GM12873 (cell line): ENCODE results near the gene TMEM52B.

Experiments used
- CTCF ChIP-seq: IDR thresholded peaks from 2 replicates; pipeline ENCODE4 v1.5.1; 2012; ENCODE audit warnings: low read depth, mild to moderate bottlenecking, moderate library complexity, low read length, control low read depth; ENCODE audit not compliant: insufficient read depth; ENCODE audit errors: missing control alignments

The TMEM52B gene

GRCh38 chr12:10223208-10223607 lies 44.4 kb downstream of the TMEM52B start:
- no peak for TF ChIP-seq CTCF

GRCh38 chr12:10226086-10226485 lies 47.3 kb downstream of the TMEM52B start:
- no peak for TF ChIP-seq CTCF

- TF ChIP-seq CTCF = no peak
Observed at GRCh38 chr12:10226731-10227130, 47.9 kb downstream of the TMEM52B start.

- TF ChIP-seq CTCF = no peak
Observed at GRCh38 chr12:10227648-10228047, 48.8 kb downstream of the TMEM52B start.

GRCh38 chr12:10234562-10234961 lies 55.7 kb downstream of the TMEM52B start:
- TF ChIP-seq CTCF = no peak

GRCh38 chr12:10235761-10236631 lies 57.2 kb downstream of the TMEM52B start:
- peak; percentile 74 for TF ChIP-seq CTCF

- no peak for TF ChIP-seq CTCF
Observed at GRCh38 chr12:10236720-10237119, 57.9 kb downstream of the TMEM52B start.
